Skeletal muscle tissue (tissue), 4 donors: ENCODE results near the gene TLR8. TPM values are rescaled to one million over a fixed set of nuclear protein-coding genes. Genes with fewer than 3 reads are reported as not detected.
"Not testable (repeated sequence)": the region's sequence is repeated elsewhere in the genome, so short reads cannot be mapped to it uniquely, and the experiment has no call there.

Experiments used
- H3K27ac ChIP-seq: one replicate; pipeline ENCODE4 v1.7.0; 2013; ENCODE audit warnings: mild to moderate bottlenecking, low read depth, low read length, inconsistent platforms
- H3K27me3 ChIP-seq, 3 donors: one replicate each; pipeline ENCODE4 v1.7.0; 2013; ENCODE audit warnings: low read length in 3 of 3; ENCODE audit not compliant: control insufficient read depth in 3 of 3, insufficient read depth in 3 of 3
- H3K36me3 ChIP-seq, 3 donors: one replicate each; pipeline ENCODE4 v1.7.0; 2013; ENCODE audit warnings: low read length in 3 of 3; ENCODE audit not compliant: control insufficient read depth in 3 of 3, insufficient read depth in 3 of 3
- H3K4me1 ChIP-seq, 3 donors: one replicate each; pipeline ENCODE4 v1.7.0; 2013; ENCODE audit warnings: low read length in 3 of 3, mild to moderate bottlenecking in 3 of 3; ENCODE audit not compliant: control insufficient read depth in 3 of 3, insufficient read depth in 3 of 3
- H3K4me3 ChIP-seq, 3 donors: one replicate each; pipeline ENCODE4 v1.7.0; 2013; ENCODE audit warnings: low read length in 3 of 3
- H3K9ac ChIP-seq, 3 donors: one replicate each; pipeline ENCODE4 v1.7.0; 2013; ENCODE audit warnings: low read length in 3 of 3, mild to moderate bottlenecking in 3 of 3, moderate library complexity in 2 of 3, low read depth in 1 of 3
- H3K9me3 ChIP-seq, 3 donors: one replicate each; pipeline ENCODE4 v1.7.0; 2013; ENCODE audit warnings: low read length in 3 of 3; ENCODE audit not compliant: control insufficient read depth in 3 of 3
- total RNA-seq: library from RNA; depleted of rRNA; stranded (reverse); fragments of >200 nt; gene quantifications from one replicate; pipeline ENCODE4 v1.2.3, GENCODE V29; 2014
- donor health status: Osteomylitis.

TLR8 gene
- total RNA-seq, 1 donor from 2014 or later, result 1.0 TPM

DNA sequence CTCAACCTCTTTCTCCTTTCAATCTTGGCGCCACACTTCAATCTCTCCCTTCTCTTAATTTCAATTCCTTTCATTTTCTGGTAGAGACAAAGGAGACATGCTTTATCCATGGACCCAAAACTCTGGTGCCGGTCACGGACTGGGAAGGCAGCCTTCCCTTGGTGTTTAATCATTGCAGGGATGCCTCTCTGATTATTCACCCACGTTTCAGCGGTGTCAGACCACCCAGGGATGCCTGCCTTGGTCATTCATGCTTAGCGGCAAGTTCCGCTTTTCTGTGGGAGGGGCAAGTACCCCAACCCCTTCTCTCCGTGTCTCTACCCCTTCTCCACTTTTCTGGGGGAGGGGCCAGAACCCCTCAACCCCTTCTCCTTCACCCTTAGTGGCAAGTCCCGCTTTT lies 34.1 kb downstream of the TLR8 start:
- not testable (repeated sequence) for H3K9me3 ChIP-seq, H3K9ac ChIP-seq

DNA sequence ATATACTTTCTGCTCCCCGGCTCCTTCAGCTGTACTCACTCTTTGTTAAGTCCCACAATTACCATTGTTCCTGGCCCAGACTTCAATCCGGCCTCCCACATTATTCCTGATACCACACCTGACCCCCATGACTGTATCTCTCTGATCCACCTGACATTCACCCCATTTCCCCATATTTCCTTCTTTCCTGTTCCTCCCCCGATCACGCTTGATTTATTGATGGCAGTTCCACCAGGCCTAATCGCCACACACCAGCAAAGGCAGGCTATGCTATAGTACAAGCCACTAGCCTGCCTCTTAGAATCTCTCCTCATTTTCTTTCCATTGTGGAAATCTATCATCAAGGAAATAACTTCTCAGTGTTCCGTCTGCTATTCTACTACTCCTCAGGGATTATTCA lies 37.2 kb downstream of the TLR8 start:
- H3K9me3 ChIP-seq, H3K4me3 ChIP-seq, H3K9ac ChIP-seq, H3K36me3 ChIP-seq, H3K27ac ChIP-seq, H3K4me1 ChIP-seq, H3K27me3 ChIP-seq: not testable (repeated sequence)

More for the DNA sequence above, 34.1 kb downstream of the TLR8 start:
- H3K4me3 ChIP-seq, H3K27ac ChIP-seq, H3K27me3 ChIP-seq, H3K36me3 ChIP-seq, H3K4me1 ChIP-seq: not testable (repeated sequence)

DNA sequence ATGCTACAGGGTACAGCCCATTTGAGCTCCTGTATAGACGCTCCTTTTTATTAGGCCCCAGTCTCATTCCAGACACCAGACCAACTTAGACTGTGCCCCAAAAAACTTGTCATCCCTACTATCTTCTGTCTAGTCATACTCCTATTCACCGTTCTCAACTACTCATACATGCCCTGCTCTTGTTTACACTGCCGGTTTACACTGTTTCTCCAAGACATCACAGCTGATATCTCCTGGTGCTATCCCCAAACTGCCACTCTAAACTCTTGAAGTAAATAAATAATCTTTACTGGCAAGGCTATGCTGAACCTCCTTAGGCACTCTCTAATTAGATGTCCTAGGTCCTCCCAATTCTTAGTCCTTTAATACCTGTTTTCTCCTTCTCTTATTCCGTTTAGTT lies 38.0 kb downstream of the TLR8 start:
- H3K4me3 ChIP-seq, H3K9me3 ChIP-seq, H3K27ac ChIP-seq, H3K4me1 ChIP-seq, H3K27me3 ChIP-seq, H3K36me3 ChIP-seq, H3K9ac ChIP-seq: not testable (repeated sequence)

DNA sequence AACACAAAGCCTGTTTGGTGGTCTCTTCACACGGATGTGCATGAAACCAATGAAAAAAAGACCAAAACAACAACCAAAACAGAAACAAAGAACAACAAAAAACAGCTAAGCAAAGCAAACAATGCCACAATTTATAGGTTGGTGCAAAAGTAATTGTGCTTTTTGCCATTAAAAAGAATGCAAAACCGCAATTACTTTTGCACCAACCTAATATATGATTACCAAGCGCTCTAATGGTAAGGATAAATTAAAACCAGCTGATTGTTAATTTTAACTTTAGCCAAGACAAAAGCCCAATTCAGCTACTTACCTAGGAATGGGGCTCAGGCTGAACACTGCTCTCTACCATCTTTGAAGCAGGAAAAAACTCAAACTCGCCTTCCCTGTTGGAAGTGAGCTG lies 39.1 kb downstream of the TLR8 start:
- Histone ChIP-seq H3K27me3 (no peaks in the 10 kb centered on the region), H3K9ac (no peak overlapping the region), H3K36me3 (no peaks in the 10 kb centered on the region), H3K27ac (no peak overlapping the region), H3K4me3 (no peak overlapping the region), H3K4me1 (peaks cover 6 to 11% (median 6%) of the 10 kb centered on the region in 3 donors), H3K9me3 (no peaks in the 10 kb centered on the region)

DNA sequence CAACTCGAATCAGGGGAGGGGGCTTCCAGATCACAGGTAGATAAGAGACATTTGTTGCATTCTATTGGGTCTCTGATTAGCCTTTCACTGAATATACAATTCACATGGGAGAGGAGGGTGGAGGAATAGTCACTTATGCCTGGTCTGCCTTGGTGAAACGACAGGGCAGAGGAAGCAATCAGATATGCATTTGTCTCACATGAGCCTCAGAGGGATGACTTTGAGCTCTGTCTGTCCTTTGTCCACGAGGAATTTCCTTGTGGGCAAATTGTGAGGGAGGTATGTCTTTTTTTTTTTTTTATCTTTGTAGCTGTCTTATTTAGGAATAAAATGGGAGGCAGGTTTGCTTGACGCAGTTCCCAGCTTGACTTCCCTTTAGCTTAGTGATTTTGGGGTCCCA lies 40.0 kb downstream of the TLR8 start:
- Histone ChIP-seq H3K9me3 (no peaks in the 10 kb centered on the region), H3K27ac (no peak overlapping the region), H3K36me3 (no peaks in the 10 kb centered on the region), H3K9ac (no peak overlapping the region), H3K4me3 (no peak overlapping the region), H3K4me1 (peaks cover 6 to 11% (median 6%) of the 10 kb centered on the region in 3 donors), H3K27me3 (no peaks in the 10 kb centered on the region)

DNA sequence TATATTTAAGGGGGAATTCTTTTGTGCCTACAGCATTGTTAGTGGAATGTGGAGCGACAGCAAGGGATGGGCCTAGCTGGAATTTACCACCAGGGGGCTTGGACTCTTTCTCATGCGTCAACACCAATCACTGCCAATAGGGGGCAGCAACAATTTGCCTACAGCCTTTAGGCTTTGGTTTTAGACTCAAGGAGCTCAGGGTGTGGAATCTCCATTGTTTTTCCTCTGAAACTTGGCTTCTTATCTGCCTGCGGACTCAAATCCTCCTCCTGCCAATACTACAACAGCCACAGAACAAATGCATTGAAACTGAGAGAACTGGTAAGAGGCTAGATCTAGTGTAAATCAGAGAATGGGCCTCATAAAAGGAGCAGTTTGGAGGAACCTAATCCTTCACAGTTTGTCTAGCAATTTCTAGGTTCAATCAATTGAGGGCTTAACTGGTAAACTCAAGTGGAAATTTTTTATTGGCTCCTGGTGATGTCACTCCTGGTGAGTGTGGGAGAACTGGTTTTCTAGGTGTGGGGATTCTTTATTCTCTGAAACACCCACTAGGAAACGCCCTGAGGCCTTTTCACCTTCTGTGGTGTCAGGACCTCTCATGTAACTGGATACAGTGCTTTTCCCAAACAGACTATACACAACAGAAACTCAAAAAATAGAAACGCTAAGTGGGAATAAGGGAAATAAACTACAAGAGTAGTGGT lies 40.6 kb downstream of the TLR8 start:
- peak overlapping the region; percentile 12 for H3K27ac ChIP-seq
- H3K27me3 ChIP-seq, result no peaks in the 10 kb centered on the region
- H3K9me3 ChIP-seq, result no peaks in the 10 kb centered on the region
- H3K4me1 ChIP-seq, result peaks cover 6 to 11% (median 6%) of the 10 kb centered on the region in 3 donors
- H3K9ac ChIP-seq, result no peak overlapping the region
- no peaks in the 10 kb centered on the region for H3K36me3 ChIP-seq
- H3K4me3 ChIP-seq, result no peak overlapping the region

DNA sequence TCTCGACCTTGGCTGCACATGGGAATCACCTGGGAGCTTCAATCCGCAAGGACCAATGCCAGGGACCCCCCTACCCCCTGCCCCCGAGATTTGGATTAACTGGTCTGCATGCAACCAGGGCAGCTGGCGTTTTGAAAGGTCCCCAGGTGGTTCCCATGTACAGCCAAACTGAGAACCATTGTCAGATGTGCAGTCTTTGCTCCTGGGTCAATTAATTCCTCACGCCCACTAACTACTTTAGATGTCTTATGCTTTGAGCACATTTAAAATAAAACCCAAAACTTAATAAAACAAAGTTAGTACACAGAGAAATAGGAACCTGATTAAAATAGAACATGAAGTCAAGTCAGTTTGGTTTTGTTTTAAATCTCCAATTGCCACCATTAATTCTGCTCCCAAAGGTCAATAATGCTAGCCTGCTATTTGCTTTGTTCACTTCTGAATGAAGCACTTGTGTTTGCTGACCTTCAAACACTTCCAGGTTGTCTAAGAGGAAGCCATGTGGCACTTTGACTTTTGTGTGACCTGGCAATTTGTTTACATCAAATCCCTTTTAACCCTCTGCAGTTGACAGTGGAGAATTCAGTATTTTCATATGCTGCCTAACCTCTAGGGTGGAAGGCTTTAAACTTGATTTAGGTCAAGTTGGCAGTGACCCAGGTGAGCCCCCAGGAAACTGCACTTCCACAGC lies 41.3 kb downstream of the TLR8 start:
- H3K36me3 ChIP-seq, result no peaks in the 10 kb centered on the region
- no peaks in the 10 kb centered on the region for H3K9me3 ChIP-seq
- no peaks in the 10 kb centered on the region for H3K27me3 ChIP-seq
- H3K27ac ChIP-seq, result no peak overlapping the region
- H3K9ac ChIP-seq, result no peak overlapping the region
- no peak overlapping the region for H3K4me3 ChIP-seq
- peaks cover 6 to 11% (median 6%) of the 10 kb centered on the region in 3 donors for H3K4me1 ChIP-seq

DNA sequence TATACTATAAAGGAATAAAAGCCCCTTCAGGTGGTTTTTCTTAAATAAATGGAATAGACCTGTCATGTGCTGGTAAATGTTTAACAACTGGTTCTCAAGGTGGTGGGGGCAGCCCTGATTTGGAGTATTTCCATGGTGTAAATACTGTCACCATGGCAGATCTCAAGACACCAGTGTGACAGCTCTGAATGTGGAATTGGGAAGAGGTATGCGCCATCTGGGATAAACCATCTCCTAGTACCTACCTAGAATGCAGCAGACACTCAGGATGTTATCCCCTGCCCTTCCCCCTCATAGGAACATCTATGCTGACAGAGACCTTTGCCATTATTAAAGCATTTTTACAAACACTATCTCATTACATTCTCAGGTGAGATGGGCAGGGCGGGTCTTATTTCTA lies 42.1 kb downstream of the TLR8 start:
- Histone ChIP-seq H3K27ac (no peak overlapping the region), H3K9ac (no peak overlapping the region), H3K27me3 (no peaks in the 10 kb centered on the region), H3K4me1 (peaks cover 6 to 11% (median 6%) of the 10 kb centered on the region in 3 donors), H3K4me3 (no peak overlapping the region), H3K9me3 (no peaks in the 10 kb centered on the region), H3K36me3 (no peaks in the 10 kb centered on the region)

DNA sequence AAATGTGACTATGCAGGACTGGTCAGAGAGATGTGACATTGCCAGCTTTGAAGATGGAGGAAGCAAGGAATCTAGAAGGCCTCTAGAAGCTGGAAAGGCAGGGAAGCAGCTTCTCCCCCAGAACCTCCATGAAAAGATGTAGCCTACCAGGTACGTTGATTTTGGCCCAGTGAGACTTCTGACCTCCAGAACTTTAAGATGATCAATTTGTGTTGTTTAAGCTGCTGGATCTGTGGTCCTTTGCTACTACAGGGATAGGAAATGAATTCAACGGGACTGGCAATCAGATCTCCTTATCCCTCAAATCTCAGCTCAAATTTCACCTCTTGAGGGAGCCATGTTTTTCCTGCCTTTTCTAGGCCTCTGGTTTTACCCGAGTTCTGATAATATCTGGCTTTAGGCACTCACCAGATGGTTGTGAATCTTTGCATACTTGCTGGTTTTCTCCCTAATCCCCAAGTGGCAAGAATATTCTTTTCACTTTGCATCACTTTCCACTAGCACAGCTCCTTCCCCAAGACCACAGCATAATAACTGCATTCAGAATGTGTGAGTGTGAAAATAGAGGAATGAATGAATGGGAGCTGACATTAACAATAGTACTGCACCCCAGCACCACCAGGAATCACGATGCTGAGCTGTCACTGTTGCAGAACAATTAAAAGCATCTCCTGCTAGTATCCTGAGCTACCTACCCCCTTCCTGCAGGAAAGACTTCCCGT lies 42.9 kb downstream of the TLR8 start:
- H3K9ac ChIP-seq, result peak overlapping the region in 1 of 3 donors; percentile 25
- no peaks in the 10 kb centered on the region for H3K27me3 ChIP-seq
- no peaks in the 10 kb centered on the region for H3K36me3 ChIP-seq
- no peaks in the 10 kb centered on the region for H3K9me3 ChIP-seq
- H3K27ac ChIP-seq, result peak overlapping the region; percentile 59
- H3K4me1 ChIP-seq, result peaks cover 6 to 11% (median 6%) of the 10 kb centered on the region in 3 donors
- H3K4me3 ChIP-seq, result peak overlapping the region in 2 of 3 donors; percentile 24 to 54
